NCI-H69 (cell line): ENCODE results near the gene FOSB.
"Not testable (repeated sequence)": the region's sequence is repeated elsewhere in the genome, so short reads cannot be mapped to it uniquely, and the experiment has no call there.

Experiments
- DNase-seq: peaks from one replicate; lab custom pipeline; 2025; lab: John Stamatoyannopoulos, UW

FOSB gene

GRCh38 chr19:45506246-45506988 is 38.6 kb downstream of the FOSB start:
- DNase-seq: peak; percentile 96

DNA sequence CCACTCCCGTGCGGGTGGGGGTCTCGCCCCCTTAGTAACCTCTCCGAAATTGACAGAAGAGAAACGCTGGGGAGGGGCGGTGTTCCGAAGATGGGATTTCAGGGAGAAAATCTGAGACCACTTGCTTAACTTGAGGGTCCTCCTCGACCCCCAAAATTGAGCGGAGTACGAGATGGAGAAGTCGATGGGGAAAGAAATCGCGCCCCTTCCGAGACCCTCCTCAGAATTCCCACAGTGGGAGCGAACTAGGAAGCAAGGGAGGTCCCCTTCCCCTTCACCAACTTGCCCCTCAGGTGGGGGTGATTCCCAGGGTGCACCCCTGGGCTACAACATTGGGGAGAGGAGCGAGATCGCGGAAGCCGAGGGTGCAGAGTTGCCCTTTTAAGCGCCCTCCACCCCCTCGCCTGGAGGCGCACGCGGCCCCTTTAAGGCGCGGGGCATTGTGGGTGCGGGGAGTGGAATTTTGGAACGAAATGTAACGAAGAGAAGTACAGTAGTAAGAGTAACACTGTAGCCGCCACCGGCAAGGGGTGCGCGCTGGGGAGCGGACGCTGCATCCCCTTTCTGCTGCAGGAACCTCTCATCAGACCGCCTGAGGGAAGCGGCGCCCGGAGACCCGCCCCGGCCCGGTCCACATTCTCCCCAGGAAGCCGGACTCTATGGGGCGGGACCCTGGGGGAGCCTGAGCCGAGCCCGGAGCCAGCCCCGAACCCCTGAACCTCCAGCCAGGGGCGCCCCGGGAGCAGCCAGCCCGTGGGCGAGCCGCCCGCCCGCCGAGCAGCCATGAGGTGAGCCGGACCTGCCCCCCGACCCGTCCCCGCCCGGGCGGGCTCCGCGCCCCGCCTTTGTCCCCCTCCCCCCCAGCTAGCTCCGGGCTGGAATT is 39.4 kb downstream of the FOSB start, which contains the start of gene VASP:
TSS of gene VASP (plus strand) at position 491 of the 883 bp plus-strand sequence. CDS start at position 784, 293 bp downstream.
- DNase-seq: peak; percentile 93

GRCh38 chr19:45507872-45508416 is 40.1 kb downstream of the FOSB start:
- peak; percentile 61 for DNase-seq

- peak; percentile 92 for DNase-seq
Measured at GRCh38 chr19:45508417-45508860, 40.6 kb downstream of the FOSB start.

GRCh38 chr19:45508861-45509691 is 41.3 kb downstream of the FOSB start:
- peak; percentile 71 for DNase-seq

GRCh38 chr19:45509692-45510015 is 41.9 kb downstream of the FOSB start:
- DNase-seq: no peak

- DNase-seq: not testable (repeated sequence)
Measured at GRCh38 chr19:45510352-45510751, 42.6 kb downstream of the FOSB start.

GRCh38 chr19:45511074-45511473 is 43.3 kb downstream of the FOSB start:
- no peak for DNase-seq

GRCh38 chr19:45512881-45513483 is 45.2 kb downstream of the FOSB start:
- no peak for DNase-seq

- DNase-seq: peak; percentile 57
Measured at GRCh38 chr19:45514376-45515051, 46.7 kb downstream of the FOSB start.

GRCh38 chr19:45515081-45515624 is 47.4 kb downstream of the FOSB start:
- no peak for DNase-seq

DNA sequence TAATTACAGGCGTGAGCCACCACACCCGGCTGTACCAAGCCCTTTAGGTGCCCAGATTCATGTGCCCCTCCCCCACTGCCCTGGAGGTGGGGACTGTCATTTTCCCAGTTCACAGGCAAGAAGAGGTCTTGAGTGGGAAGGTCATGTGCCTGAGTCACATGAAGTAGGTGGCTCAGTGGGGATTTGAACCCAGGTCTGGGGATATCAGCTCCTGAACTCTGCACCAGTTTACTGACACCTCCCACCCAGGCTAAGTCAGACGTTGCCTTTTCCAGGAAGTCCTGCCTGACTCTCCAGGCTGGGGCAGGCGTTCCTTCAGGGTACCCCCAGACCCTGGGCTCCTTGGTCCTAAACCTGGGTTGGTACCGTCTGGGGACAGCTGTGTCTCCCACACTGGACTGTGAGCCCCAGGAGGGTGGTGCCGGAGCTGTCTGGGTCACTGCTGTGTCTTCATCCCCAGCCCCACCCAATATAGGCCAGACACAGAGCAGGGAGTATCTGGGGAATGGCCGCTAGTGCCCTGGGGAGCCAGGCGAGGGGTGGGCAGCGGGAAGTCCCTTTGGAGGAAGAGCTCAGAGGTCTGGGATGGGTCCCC is 48.1 kb downstream of the FOSB start:
- DNase-seq: no peak

DNA sequence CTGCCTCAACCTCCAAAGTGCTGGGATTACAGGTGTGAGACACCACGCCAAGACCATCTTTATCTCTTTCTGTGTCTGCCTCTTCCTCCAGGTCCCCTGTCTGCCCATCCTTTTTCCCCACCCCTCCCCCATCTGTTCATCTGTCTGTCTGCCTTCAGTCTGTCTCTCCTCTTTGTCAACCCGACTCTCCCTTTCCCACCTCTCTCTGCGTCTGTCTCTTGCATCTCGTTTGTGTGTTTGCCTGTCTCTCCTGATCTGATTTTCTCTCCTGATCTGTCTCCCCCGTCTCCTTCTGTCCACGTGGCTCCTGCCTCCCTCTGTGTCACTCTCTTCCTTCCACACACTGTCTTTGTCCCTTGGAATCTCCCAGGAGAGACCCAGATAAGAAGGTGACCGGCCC is 49.4 kb downstream of the FOSB start:
- DNase-seq: no peak

DNA sequence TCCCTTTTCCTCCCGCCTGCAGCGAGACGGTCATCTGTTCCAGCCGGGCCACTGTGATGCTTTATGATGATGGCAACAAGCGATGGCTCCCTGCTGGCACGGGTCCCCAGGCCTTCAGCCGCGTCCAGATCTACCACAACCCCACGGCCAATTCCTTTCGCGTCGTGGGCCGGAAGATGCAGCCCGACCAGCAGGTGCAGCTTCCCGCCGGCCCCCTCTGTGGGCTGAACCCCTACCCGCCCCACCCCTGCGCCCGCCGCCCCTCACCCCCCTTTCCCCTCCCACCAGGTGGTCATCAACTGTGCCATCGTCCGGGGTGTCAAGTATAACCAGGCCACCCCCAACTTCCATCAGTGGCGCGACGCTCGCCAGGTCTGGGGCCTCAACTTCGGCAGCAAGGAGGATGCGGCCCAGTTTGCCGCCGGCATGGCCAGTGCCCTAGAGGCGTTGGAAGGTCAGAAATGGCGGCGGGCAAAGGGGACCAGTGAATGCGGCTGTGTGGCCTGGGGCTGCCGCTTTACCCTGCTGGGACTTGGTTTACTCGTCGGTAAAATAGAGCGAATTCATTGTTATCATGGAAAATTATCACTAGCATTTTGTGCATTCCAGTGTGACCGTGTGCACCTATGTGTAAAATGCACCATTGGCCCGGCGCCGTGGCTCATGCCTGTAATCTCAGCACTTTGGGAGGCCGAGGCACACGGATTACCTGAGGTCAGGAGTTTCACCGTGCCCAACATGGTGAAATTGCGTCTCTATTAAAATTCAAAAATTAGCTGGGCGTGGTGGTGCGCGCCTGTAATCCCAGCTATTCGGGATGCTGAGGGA is 50.1 kb downstream of the FOSB start:
- no peak for DNase-seq

- no peak for DNase-seq
Measured at GRCh38 chr19:45518469-45518826, 50.7 kb downstream of the FOSB start.

DNA sequence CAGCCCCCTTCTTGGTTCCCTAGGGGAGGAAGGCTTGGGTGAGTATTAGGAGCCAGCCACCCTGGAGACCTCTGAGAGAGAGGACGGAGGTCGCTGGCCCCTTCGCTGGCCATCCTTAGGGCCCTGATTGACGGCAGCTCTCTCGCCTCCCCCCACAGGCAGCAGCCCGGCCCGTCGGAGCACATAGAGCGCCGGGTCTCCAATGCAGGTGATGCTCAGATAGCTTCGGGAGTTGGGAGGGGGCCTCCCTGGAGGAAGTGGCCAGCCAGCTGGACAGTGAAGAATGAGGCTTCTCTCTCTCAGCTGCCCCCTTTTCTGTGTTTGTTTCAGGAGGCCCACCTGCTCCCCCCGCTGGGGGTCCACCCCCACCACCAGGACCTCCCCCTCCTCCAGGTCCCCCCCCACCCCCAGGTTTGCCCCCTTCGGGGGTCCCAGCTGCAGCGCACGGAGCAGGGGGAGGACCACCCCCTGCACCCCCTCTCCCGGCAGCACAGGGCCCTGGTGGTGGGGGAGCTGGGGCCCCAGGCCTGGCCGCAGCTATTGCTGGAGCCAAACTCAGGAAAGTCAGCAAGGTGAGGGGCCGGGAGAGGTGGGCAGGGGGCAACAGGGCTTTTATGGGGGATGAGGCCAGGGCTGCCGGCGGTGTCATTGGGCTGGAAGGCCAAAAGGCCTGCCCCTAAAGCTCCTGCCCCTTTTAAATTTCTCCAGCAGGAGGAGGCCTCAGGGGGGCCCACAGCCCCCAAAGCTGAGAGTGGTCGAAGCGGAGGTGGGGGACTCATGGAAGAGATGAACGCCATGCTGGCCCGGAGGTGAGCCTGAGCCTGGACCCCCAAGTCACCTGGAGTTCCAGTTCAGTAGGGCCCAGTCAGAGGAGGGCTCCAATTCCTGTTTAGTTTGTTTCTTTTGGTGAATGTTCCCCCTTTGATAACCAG is 54.5 kb downstream of the FOSB start:
- no peak for DNase-seq

- peak; percentile 91 for DNase-seq
Measured at GRCh38 chr19:45523642-45524256, 56.0 kb downstream of the FOSB start.
